H9 (cell line): Measurements from ENCODE around the gene G3BP1. TPM values are rescaled to one million over a fixed set of nuclear protein-coding genes. Genes with fewer than 3 reads are reported as not detected.

Source experiments
- DNase-seq: peaks from one replicate; pipeline ENCODE4 v3.0.0-alpha.2; 2017
- H2AFZ ChIP-seq: one replicate; pipeline ENCODE4 v1.6.1; 2013; ENCODE audit warnings: mild to moderate bottlenecking, low read length, control low read depth, moderate library complexity
- H2AK5ac ChIP-seq: 2 replicates; pipeline ENCODE4 v1.6.1; 2013; ENCODE audit warnings: low read length, control low read depth, mixed read lengths; ENCODE audit not compliant: insufficient read length
- H2BK120ac ChIP-seq: one replicate; pipeline ENCODE4 v1.6.1; 2013; ENCODE audit warnings: low read depth, mild to moderate bottlenecking, low read length, control low read depth, inconsistent platforms; ENCODE audit not compliant: poor library complexity, severe bottlenecking
- H2BK12ac ChIP-seq: 2 replicates; pipeline ENCODE4 v1.6.1; 2013; ENCODE audit warnings: low read length, control low read depth, mixed read lengths, low read depth; ENCODE audit not compliant: insufficient read length
- H2BK15ac ChIP-seq: 2 replicates; pipeline ENCODE4 v1.6.1; 2013; ENCODE audit warnings: low read depth, low read length, control low read depth
- H2BK20ac ChIP-seq: one replicate; pipeline ENCODE4 v1.6.1; 2013; ENCODE audit warnings: low read depth, mild to moderate bottlenecking, low read length, control low read depth, inconsistent platforms; ENCODE audit not compliant: poor library complexity, severe bottlenecking
- H2BK5ac ChIP-seq: 2 replicates; pipeline ENCODE4 v1.6.1; 2013; ENCODE audit warnings: low read length, control low read depth, mixed read lengths; ENCODE audit not compliant: insufficient read length
- H3K14ac ChIP-seq: 2 replicates; pipeline ENCODE4 v1.6.1; 2013; ENCODE audit warnings: low read length, control low read depth; ENCODE audit not compliant: insufficient read depth
- H3K18ac ChIP-seq: 2 replicates; pipeline ENCODE4 v1.6.1; 2013; ENCODE audit warnings: low read depth, mild to moderate bottlenecking, mixed read lengths, low read length, control low read depth; ENCODE audit not compliant: insufficient read length
- H3K23ac ChIP-seq: 2 replicates; pipeline ENCODE4 v1.6.1; 2013; ENCODE audit warnings: low read length, control low read depth, mixed read lengths, low read depth; ENCODE audit not compliant: insufficient read length
- H3K23me2 ChIP-seq: 2 replicates; pipeline ENCODE4 v1.6.1; 2013; ENCODE audit warnings: low read depth, mild to moderate bottlenecking, mixed read lengths, low read length, control low read depth; ENCODE audit not compliant: insufficient read length, poor library complexity, severe bottlenecking
- H3K27ac ChIP-seq: 2 replicates; pipeline ENCODE4 v1.5.1; 2013; ENCODE audit warnings: low read length, control low read depth, mixed read lengths, low read depth; ENCODE audit not compliant: insufficient read length
- H3K27me3 ChIP-seq: 2 replicates; pipeline ENCODE4 v1.6.1; 2013; ENCODE audit warnings: low read length, control low read depth, inconsistent platforms; ENCODE audit not compliant: insufficient read depth
- H3K4ac ChIP-seq: 2 replicates; pipeline ENCODE4 v1.6.1; 2013; ENCODE audit warnings: low read depth, mild to moderate bottlenecking, control low read depth, inconsistent platforms, low read length, moderate library complexity
- H3K4me1 ChIP-seq: 2 replicates; pipeline ENCODE4 v1.6.1; 2013; ENCODE audit warnings: low read length, control low read depth, inconsistent platforms; ENCODE audit not compliant: insufficient read depth
- H3K4me2 ChIP-seq: 2 replicates; pipeline ENCODE4 v1.6.1; 2013; ENCODE audit warnings: low read length, control low read depth, mixed read lengths; ENCODE audit not compliant: insufficient read length, insufficient read depth
- H3K56ac ChIP-seq: 2 replicates; pipeline ENCODE4 v1.6.1; 2013; ENCODE audit warnings: low read depth, mild to moderate bottlenecking, mixed read lengths, low read length, control low read depth; ENCODE audit not compliant: insufficient read length
- H3K79me1 ChIP-seq: 2 replicates; pipeline ENCODE4 v1.6.1; 2013; ENCODE audit warnings: low read depth, mild to moderate bottlenecking, moderate library complexity, low read length, control low read depth, inconsistent platforms; ENCODE audit not compliant: insufficient read depth, poor library complexity, severe bottlenecking
- H3K79me2 ChIP-seq: 2 replicates; pipeline ENCODE4 v1.6.1; 2013; ENCODE audit warnings: low read length, control low read depth, inconsistent platforms; ENCODE audit not compliant: insufficient read depth
- H3K9ac ChIP-seq: 2 replicates; pipeline ENCODE4 v1.6.1; 2013; ENCODE audit warnings: low read length, control low read depth, mixed read lengths; ENCODE audit not compliant: insufficient read length; ENCODE audit errors: extremely low read depth
- H3K9me3 ChIP-seq: one replicate; pipeline ENCODE4 v1.6.1; 2013; ENCODE audit warnings: low read depth, low read length, inconsistent platforms; ENCODE audit not compliant: control insufficient read depth
- H3T11ph ChIP-seq: one replicate; pipeline ENCODE4 v1.6.1; 2013; ENCODE audit warnings: mild to moderate bottlenecking, low read length, control low read depth, inconsistent platforms
- H4K20me1 ChIP-seq: one replicate; pipeline ENCODE4 v1.6.1; 2013; ENCODE audit not compliant: control insufficient read depth, insufficient read length, insufficient read depth
- H4K5ac ChIP-seq: 2 replicates; pipeline ENCODE4 v1.6.1; 2013; ENCODE audit warnings: low read depth, mild to moderate bottlenecking, mixed read lengths, low read length, control low read depth; ENCODE audit not compliant: insufficient read length
- H4K8ac ChIP-seq: replicated peaks from 2 replicates; pipeline ENCODE4 v1.6.1; 2013; ENCODE audit warnings: low read length, control low read depth, mixed read lengths, low read depth; ENCODE audit not compliant: insufficient read length
- H4K91ac ChIP-seq: 2 replicates; pipeline ENCODE4 v1.6.1; 2013; ENCODE audit warnings: low read depth, mild to moderate bottlenecking, moderate library complexity, mixed read lengths, low read length, control low read depth; ENCODE audit not compliant: insufficient read length
- H3K27ac Mint-ChIP-seq, 3 experiments: 2 replicates in 2 of 3; 3 replicates in 1 of 3; pipeline ENCODE4 v1.8.0; 2020 to 2021; ENCODE audit warnings: mixed read lengths in 3 of 3, mild to moderate bottlenecking in 1 of 3, moderate library complexity in 1 of 3
- H3K27me3 Mint-ChIP-seq: 2 replicates; pipeline ENCODE4 v1.8.0; 2021; ENCODE audit warnings: low read depth, mild to moderate bottlenecking, moderate library complexity, mixed read lengths
- H3K36me3 Mint-ChIP-seq, 3 experiments: 2 replicates in 2 of 3; 3 replicates in 1 of 3; pipeline ENCODE4 v1.8.0; 2020 to 2021; ENCODE audit warnings: low read depth in 3 of 3, mixed read lengths in 3 of 3; ENCODE audit not compliant: insufficient read depth in 1 of 3
- H3K4me1 Mint-ChIP-seq, 2 experiments: 2 replicates each; pipeline ENCODE4 v1.8.0; 2020; ENCODE audit warnings: mixed read lengths in 2 of 2
- H3K4me3 Mint-ChIP-seq, 2 experiments: 2 replicates in 1 of 2; 3 replicates in 1 of 2; pipeline ENCODE4 v1.8.0; 2020 to 2021; ENCODE audit warnings: mild to moderate bottlenecking in 2 of 2, mixed read lengths in 2 of 2, moderate library complexity in 1 of 2
- H3K9me3 Mint-ChIP-seq, 2 experiments: 2 replicates in 1 of 2; 3 replicates in 1 of 2; pipeline ENCODE4 v1.8.0; 2020; ENCODE audit warnings: mild to moderate bottlenecking in 2 of 2, mixed read lengths in 2 of 2, moderate library complexity in 1 of 2
- WGBS: extraction: QIAGEN DNeasy Blood & Tissue Kit; methylation state at CpG from one replicate; pipeline ENCODE4 v1.1.7; 2013; ENCODE audit warnings: missing lambda C conversion rate, low lambda C conversion rate, mixed read lengths; ENCODE audit not compliant: insufficient read length; ENCODE audit errors: extremely low coverage; 5-methylcytosine and 5-hydroxymethylcytosine counted together
- total RNA-seq: library from RNA; stranded (reverse); gene quantifications from 2 replicates; pipeline ENCODE4 v1.2.1, GENCODE V29; 2021
- TF ChIP-seq, protein P1 (sequence below): fragments of 200-600 bp; sonication (generic); conservative IDR thresholded peaks from 3 replicates; pipeline ENCODE4 v1.8.0; 2021; ENCODE audit warnings: antibody characterized with exemption, mild to moderate bottlenecking

G3BP1 gene
- total RNA-seq, 1 experiment from 2014 or later = 439 TPM

DNA sequence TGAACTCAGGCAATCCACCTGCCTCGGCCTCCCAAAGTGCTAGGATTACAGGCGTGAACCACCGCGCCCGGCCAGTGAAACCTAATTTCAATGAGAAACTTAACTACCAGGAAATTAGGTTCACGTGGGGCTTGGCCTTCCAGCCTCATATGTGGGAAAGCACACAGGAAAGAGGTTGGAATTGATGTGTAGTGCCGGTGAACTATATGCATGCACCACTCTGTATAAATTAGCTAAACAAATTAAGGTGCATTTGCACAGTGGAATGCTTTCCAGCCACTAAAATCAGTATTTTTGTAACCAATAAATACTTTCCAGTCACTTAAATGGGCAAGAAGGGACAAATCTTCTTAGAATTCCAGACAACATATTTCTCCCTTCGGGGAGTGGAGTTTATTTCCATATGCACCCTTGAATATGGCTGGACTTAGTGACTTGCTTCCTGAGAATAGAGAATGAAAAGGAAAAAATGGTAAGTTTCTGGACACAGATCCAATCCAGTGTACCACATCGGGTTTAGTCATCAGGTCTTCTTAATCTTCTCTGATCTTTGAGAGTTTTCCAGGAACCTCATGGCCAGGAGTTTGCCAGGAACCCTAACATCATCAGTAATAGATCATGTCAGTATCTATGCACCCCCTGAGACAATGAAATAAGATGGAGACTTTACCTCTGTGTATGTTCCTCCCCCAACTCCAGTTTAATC, 38.2 kb upstream of the G3BP1 start:
- no peak for DNase-seq
- H4K91ac ChIP-seq = no peak overlapping the region
- no peak overlapping the region for H3K14ac ChIP-seq
- no CpG with 5 or more reads among the region's 9 CpGs for WGBS
- peaks cover 3% of the 10 kb centered on the region; the same call in 1 of the 2 replicates for H3K4me1 ChIP-seq
- H3K9ac ChIP-seq = no peak overlapping the region
- H3K79me2 ChIP-seq = no peaks in the 10 kb centered on the region
- TF ChIP-seq, protein P1, sequence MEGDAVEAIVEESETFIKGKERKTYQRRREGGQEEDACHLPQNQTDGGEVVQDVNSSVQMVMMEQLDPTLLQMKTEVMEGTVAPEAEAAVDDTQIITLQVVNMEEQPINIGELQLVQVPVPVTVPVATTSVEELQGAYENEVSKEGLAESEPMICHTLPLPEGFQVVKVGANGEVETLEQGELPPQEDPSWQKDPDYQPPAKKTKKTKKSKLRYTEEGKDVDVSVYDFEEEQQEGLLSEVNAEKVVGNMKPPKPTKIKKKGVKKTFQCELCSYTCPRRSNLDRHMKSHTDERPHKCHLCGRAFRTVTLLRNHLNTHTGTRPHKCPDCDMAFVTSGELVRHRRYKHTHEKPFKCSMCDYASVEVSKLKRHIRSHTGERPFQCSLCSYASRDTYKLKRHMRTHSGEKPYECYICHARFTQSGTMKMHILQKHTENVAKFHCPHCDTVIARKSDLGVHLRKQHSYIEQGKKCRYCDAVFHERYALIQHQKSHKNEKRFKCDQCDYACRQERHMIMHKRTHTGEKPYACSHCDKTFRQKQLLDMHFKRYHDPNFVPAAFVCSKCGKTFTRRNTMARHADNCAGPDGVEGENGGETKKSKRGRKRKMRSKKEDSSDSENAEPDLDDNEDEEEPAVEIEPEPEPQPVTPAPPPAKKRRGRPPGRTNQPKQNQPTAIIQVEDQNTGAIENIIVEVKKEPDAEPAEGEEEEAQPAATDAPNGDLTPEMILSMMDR = no peak
- no peak overlapping the region for H3K4ac ChIP-seq
- H2AK5ac ChIP-seq = no peak overlapping the region
- no peak overlapping the region for H3K4me2 ChIP-seq
- H4K20me1 ChIP-seq = no peaks in the 10 kb centered on the region
- H3K23me2 ChIP-seq = no peaks in the 10 kb centered on the region
- H3K36me3 Mint-ChIP-seq = peaks cover 13 to 21% (median 14%) of the 10 kb centered on the region in 3 experiments
- peaks cover 13 to 22% of the 10 kb centered on the region in 2 experiments for H3K4me1 Mint-ChIP-seq
- H4K5ac ChIP-seq = no peak overlapping the region
- H3K56ac ChIP-seq = no peak overlapping the region
- no peak overlapping the region for H3K23ac ChIP-seq
- no peak overlapping the region for H4K8ac ChIP-seq
- H3K27me3 Mint-ChIP-seq = no peaks in the 10 kb centered on the region
- H3T11ph ChIP-seq = no peak overlapping the region
- no peak overlapping the region for H3K18ac ChIP-seq
- no peaks in the 10 kb centered on the region for H3K27me3 ChIP-seq
- H2AFZ ChIP-seq = no peak overlapping the region
- no peak overlapping the region for H2BK12ac ChIP-seq
- H3K9me3 Mint-ChIP-seq = peaks cover 19 to 20% of the 10 kb centered on the region in 2 experiments
- no peak overlapping the region for H3K27ac ChIP-seq
- H3K4me3 Mint-ChIP-seq = no peak overlapping the region
- H3K27ac Mint-ChIP-seq = no peak overlapping the region
- no peak overlapping the region for H2BK15ac ChIP-seq
- peaks cover 9% of the 10 kb centered on the region for H3K9me3 ChIP-seq
- no peak overlapping the region for H2BK120ac ChIP-seq
- no peaks in the 10 kb centered on the region for H3K79me1 ChIP-seq
- no peak overlapping the region for H2BK5ac ChIP-seq
- H2BK20ac ChIP-seq = no peak overlapping the region
